Karpas-422 (cell line): Measurements from ENCODE around the gene EPB41L2. TPM values are rescaled to one million over a fixed set of nuclear protein-coding genes. Genes with fewer than 3 reads are reported as not detected.
"Not testable (repeated sequence)": the region's sequence is repeated elsewhere in the genome, so short reads cannot be mapped to it uniquely, and the experiment has no call there.

Experiments used
- DNase-seq: peaks from one replicate; pipeline ENCODE4 v3.0.0-alpha.2; 2015
- H2AFZ ChIP-seq: fragments of 200-600 bp; sonication (generic); 2 replicates; pipeline ENCODE4 v1.6.1; 2014; ENCODE audit warnings: antibody characterized with exemption, low read length, mixed read lengths
- H3K27ac ChIP-seq: fragments of 200-600 bp; sonication (generic); 2 replicates; pipeline ENCODE4 v1.5.1; 2014; ENCODE audit warnings: mild to moderate bottlenecking, low read length, moderate library complexity
- H3K27me3 ChIP-seq: fragments of 200-600 bp; sonication (generic); 2 replicates; pipeline ENCODE4 v1.6.1; 2014; ENCODE audit warnings: low read length, mixed read lengths
- H3K36me3 ChIP-seq: fragments of 200-600 bp; sonication (generic); 2 replicates; pipeline ENCODE4 v1.6.1; 2014; ENCODE audit warnings: low read length, mixed read lengths; ENCODE audit not compliant: insufficient read depth
- H3K4me1 ChIP-seq: fragments of 200-600 bp; sonication (generic); 2 replicates; pipeline ENCODE4 v1.6.1; 2014; ENCODE audit warnings: mild to moderate bottlenecking, low read length, mixed read lengths
- H3K4me2 ChIP-seq: fragments of 200-600 bp; sonication (generic); 2 replicates; pipeline ENCODE4 v1.6.1; 2014; ENCODE audit warnings: low read length, low read depth, mild to moderate bottlenecking; ENCODE audit not compliant: poor library complexity, severe bottlenecking
- H3K4me3 ChIP-seq: fragments of 200-600 bp; sonication (generic); 2 replicates; pipeline ENCODE4 v1.5.1; 2014; ENCODE audit warnings: mild to moderate bottlenecking, antibody characterized with exemption, low read length, mixed read lengths
- H3K79me2 ChIP-seq: fragments of 200-600 bp; sonication (generic); 2 replicates; pipeline ENCODE4 v1.6.1; 2014; ENCODE audit warnings: mild to moderate bottlenecking, low read length, mixed read lengths
- H3K9ac ChIP-seq: fragments of 200-600 bp; sonication (generic); 2 replicates; pipeline ENCODE4 v1.6.0; 2014; ENCODE audit warnings: low read length
- H3K9me2 ChIP-seq: fragments of 200-600 bp; sonication (generic), shearing (Covaris generic); replicated peaks from 2 replicates; pipeline ENCODE4 v1.6.0; 2014; ENCODE audit warnings: mild to moderate bottlenecking, low read length, moderate library complexity; ENCODE audit not compliant: insufficient read depth
- H3K9me3 ChIP-seq: fragments of 300-700, 200-600 bp; sonication (generic); 2 replicates; pipeline ENCODE4 v1.6.1; 2014; ENCODE audit warnings: low read length, mixed read lengths
- H4K20me1 ChIP-seq: fragments of 200-600 bp; sonication (generic); 2 replicates; pipeline ENCODE4 v1.6.1; 2014; ENCODE audit warnings: mild to moderate bottlenecking, antibody characterized with exemption, low read length, low read depth; ENCODE audit not compliant: insufficient read depth
- total RNA-seq: library from RNA; depleted of rRNA; stranded (reverse); fragments of >200 nt; shearing (Covaris generic); gene quantifications from 2 replicates; pipeline ENCODE4 v1.2.3, GENCODE V29; 2014; ENCODE audit warnings: low replicate concordance

Gene EPB41L2
- total RNA-seq, 1 experiment from 2014 or later = 1.7 TPM

DNA sequence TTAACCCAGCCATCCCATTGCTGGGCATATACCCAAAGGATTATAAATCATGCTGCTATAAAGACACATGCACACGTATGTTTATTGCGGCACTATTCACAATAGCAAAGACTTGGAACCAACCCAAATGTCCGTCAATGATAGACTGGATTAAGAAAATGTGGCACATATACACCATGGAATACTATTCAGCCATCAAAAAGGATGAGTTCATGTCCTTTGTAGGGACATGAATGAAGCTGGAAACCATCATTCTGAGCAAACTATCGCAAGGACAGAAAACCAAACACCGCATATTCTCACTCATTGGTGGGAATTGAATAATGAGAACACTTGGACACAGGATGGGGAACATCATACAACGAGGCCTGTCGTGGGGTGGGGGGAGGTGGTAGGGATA lies 28.9 kb upstream of the EPB41L2 start:
- not testable (repeated sequence) for H3K4me2 ChIP-seq, H3K4me1 ChIP-seq, H4K20me1 ChIP-seq, H3K36me3 ChIP-seq, H3K79me2 ChIP-seq, H2AFZ ChIP-seq, H3K9me3 ChIP-seq, H3K9ac ChIP-seq, H3K27ac ChIP-seq, H3K4me3 ChIP-seq, DNase-seq, H3K27me3 ChIP-seq, H3K9me2 ChIP-seq

DNA sequence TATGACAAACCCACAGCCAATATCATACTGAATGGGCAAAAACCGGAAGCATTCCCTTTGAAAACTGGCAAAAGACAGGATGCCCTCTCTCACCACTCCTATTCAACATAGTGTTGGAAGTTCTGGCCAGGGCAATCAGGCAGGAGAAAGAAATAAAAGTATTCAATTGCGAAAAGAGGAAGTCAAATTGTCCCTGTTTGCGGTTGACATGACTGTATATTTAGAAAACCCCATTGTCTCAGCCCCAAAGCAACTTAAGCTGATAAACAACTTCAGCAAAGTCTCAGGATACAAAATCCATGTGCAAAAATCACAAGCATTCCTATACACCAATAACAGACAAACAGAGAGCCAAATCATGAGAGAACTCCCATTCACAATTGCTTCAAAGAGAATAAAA lies 27.3 kb upstream of the EPB41L2 start:
- not testable (repeated sequence) for H3K9me2 ChIP-seq, H3K9me3 ChIP-seq, H3K36me3 ChIP-seq, H3K4me1 ChIP-seq, H2AFZ ChIP-seq, DNase-seq, H3K9ac ChIP-seq, H4K20me1 ChIP-seq, H3K27ac ChIP-seq, H3K27me3 ChIP-seq, H3K79me2 ChIP-seq, H3K4me3 ChIP-seq, H3K4me2 ChIP-seq

- Histone ChIP-seq H4K20me1 (no peaks in the 10 kb centered on the region), H3K4me3 (no peak overlapping the region), H3K9ac (no peak overlapping the region), H3K4me2 (no peak overlapping the region), H3K27ac (no peak overlapping the region), H3K79me2 (no peaks in the 10 kb centered on the region), H2AFZ (no peak overlapping the region), H3K9me2 (no peaks in the 10 kb centered on the region), H3K4me1 (no peaks in the 10 kb centered on the region), H3K27me3 (no peaks in the 10 kb centered on the region), H3K9me3 (no peaks in the 10 kb centered on the region), H3K36me3 (no peaks in the 10 kb centered on the region)
- DNase-seq = no peak
These were observed 21.9 kb upstream of the EPB41L2 start for GRCh38 chr6:131084982-131085381.

- H2AFZ ChIP-seq = no peak overlapping the region
- no peaks in the 10 kb centered on the region for H3K79me2 ChIP-seq
- H3K27ac ChIP-seq = no peak overlapping the region
- DNase-seq = no peak
- H3K9ac ChIP-seq = no peak overlapping the region
- no peak overlapping the region for H3K4me3 ChIP-seq
- no peaks in the 10 kb centered on the region for H3K4me1 ChIP-seq
- no peaks in the 10 kb centered on the region for H3K36me3 ChIP-seq
- H3K4me2 ChIP-seq = no peak overlapping the region
- H4K20me1 ChIP-seq = no peaks in the 10 kb centered on the region
- H3K9me2 ChIP-seq = no peaks in the 10 kb centered on the region
- H3K9me3 ChIP-seq = no peaks in the 10 kb centered on the region
- H3K27me3 ChIP-seq = no peaks in the 10 kb centered on the region
These were observed 20.6 kb upstream of the EPB41L2 start for GRCh38 chr6:131083687-131084086.

DNA sequence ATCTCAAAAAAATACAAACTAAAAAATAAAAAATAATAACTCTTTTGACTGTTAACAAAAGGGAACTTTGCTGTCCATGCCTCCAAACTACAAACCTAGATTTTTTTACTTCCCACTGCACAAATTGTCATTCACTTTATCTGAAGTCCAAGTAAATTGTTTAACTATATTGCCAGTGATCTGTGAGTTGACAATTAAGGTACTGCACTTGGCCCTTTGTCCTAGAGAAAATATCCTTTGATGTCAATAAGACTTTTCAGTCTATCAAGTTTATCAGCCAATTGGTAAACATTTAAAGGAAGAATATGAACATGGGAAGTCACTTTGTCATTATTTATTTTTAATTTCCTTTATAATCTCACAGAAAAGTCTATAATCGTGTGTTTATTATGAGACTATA lies 19.3 kb upstream of the EPB41L2 start:
- H3K27me3 ChIP-seq = no peaks in the 10 kb centered on the region
- no peaks in the 10 kb centered on the region for H3K79me2 ChIP-seq
- no peak overlapping the region for H3K4me3 ChIP-seq
- no peaks in the 10 kb centered on the region for H3K4me1 ChIP-seq
- no peaks in the 10 kb centered on the region for H4K20me1 ChIP-seq
- no peak overlapping the region for H3K27ac ChIP-seq
- no peaks in the 10 kb centered on the region for H3K9me3 ChIP-seq
- no peaks in the 10 kb centered on the region for H3K36me3 ChIP-seq
- no peak for DNase-seq
- no peak overlapping the region for H2AFZ ChIP-seq
- H3K9ac ChIP-seq = no peak overlapping the region
- no peaks in the 10 kb centered on the region for H3K9me2 ChIP-seq
- H3K4me2 ChIP-seq = no peak overlapping the region

- Histone ChIP-seq H3K9me3 (no peaks in the 10 kb centered on the region), H3K36me3 (no peaks in the 10 kb centered on the region), H2AFZ (no peak overlapping the region), H3K4me1 (no peaks in the 10 kb centered on the region), H3K4me3 (no peak overlapping the region), H3K27ac (no peak overlapping the region), H3K79me2 (no peaks in the 10 kb centered on the region), H3K4me2 (no peak overlapping the region), H4K20me1 (no peaks in the 10 kb centered on the region), H3K9ac (no peak overlapping the region), H3K27me3 (no peaks in the 10 kb centered on the region), H3K9me2 (no peaks in the 10 kb centered on the region)
- no peak for DNase-seq
These were observed 17.0 kb upstream of the EPB41L2 start for GRCh38 chr6:131080084-131080483.

- no peaks in the 10 kb centered on the region for H3K9me2 ChIP-seq
- no peaks in the 10 kb centered on the region for H3K9me3 ChIP-seq
- H3K4me2 ChIP-seq = no peak overlapping the region
- H3K27ac ChIP-seq = no peak overlapping the region
- no peak for DNase-seq
- no peak overlapping the region for H3K9ac ChIP-seq
- no peaks in the 10 kb centered on the region for H3K79me2 ChIP-seq
- no peaks in the 10 kb centered on the region for H3K27me3 ChIP-seq
- no peak overlapping the region for H2AFZ ChIP-seq
- no peak overlapping the region for H3K4me3 ChIP-seq
- H3K36me3 ChIP-seq = no peaks in the 10 kb centered on the region
- H3K4me1 ChIP-seq = no peaks in the 10 kb centered on the region
- no peaks in the 10 kb centered on the region for H4K20me1 ChIP-seq
These were observed 10.5 kb upstream of the EPB41L2 start for GRCh38 chr6:131073577-131073976.

- no peak overlapping the region for H3K9ac ChIP-seq
- no peak overlapping the region for H3K27ac ChIP-seq
- no peaks in the 10 kb centered on the region for H3K9me3 ChIP-seq
- H3K27me3 ChIP-seq = no peaks in the 10 kb centered on the region
- no peaks in the 10 kb centered on the region for H3K4me1 ChIP-seq
- H2AFZ ChIP-seq = no peak overlapping the region
- DNase-seq = no peak
- no peaks in the 10 kb centered on the region for H3K9me2 ChIP-seq
- no peaks in the 10 kb centered on the region for H3K79me2 ChIP-seq
- H3K4me2 ChIP-seq = no peak overlapping the region
- H4K20me1 ChIP-seq = no peaks in the 10 kb centered on the region
- H3K36me3 ChIP-seq = no peaks in the 10 kb centered on the region
- H3K4me3 ChIP-seq = no peak overlapping the region
These were observed 7.0 kb upstream of the EPB41L2 start for GRCh38 chr6:131070061-131070460.

GRCh38 chr6:131068165-131068564 lies 5.1 kb upstream of the EPB41L2 start:
- Histone ChIP-seq H3K9ac (no peak overlapping the region), H3K79me2 (no peaks in the 10 kb centered on the region), H3K27me3 (no peaks in the 10 kb centered on the region), H3K4me3 (no peak overlapping the region), H4K20me1 (no peaks in the 10 kb centered on the region), H3K36me3 (no peaks in the 10 kb centered on the region), H3K4me1 (peaks cover 4% of the 10 kb centered on the region; the same call in 1 of the 2 replicates), H3K9me3 (no peaks in the 10 kb centered on the region), H2AFZ (no peak overlapping the region), H3K4me2 (no peak overlapping the region), H3K9me2 (no peaks in the 10 kb centered on the region), H3K27ac (no peak overlapping the region)
- no peak for DNase-seq
